Heart left ventricle (tissue), 16 donors: ENCODE measurements around the gene KRTAP5-8. TPM values are rescaled to one million over a fixed set of nuclear protein-coding genes. Genes with fewer than 3 reads are reported as not detected.

Source experiments
- ATAC-seq, 4 donors: fragments of 200-7000 bp; cut with Tn5 transposase; one replicate each; pipeline ENCODE4 v1.9.1; 2020 to 2022; ENCODE audit warnings: moderate library complexity in 4 of 4, mild to moderate bottlenecking in 3 of 4, moderate number of reproducible peaks in 1 of 4
- DNase-seq, 5 donors: peaks; one replicate each; pipeline ENCODE4 v3.0.0-alpha.2; 2020
- H3K27ac ChIP-seq, 12 donors: fragments of 200-600 bp; sonication (generic) in 4 of 12; one replicate each; pipeline versions ENCODE4 v1.5.0 to v1.8.0; 2016 to 2022; ENCODE audit warnings: mild to moderate bottlenecking in 2 of 12
- H3K27me3 ChIP-seq, 9 donors: fragments of 200-600 bp; sonication (generic) in 2 of 9; one replicate each; pipeline versions ENCODE4 v1.5.1 to v1.8.0; 2016 to 2022; ENCODE audit warnings: mild to moderate bottlenecking in 3 of 9
- H3K36me3 ChIP-seq, 9 donors: fragments of 200-600 bp; sonication (generic) in 2 of 9; one replicate each; pipeline versions ENCODE4 v1.5.0 to v1.8.0; 2018 to 2022; ENCODE audit warnings: mild to moderate bottlenecking in 2 of 9
- H3K4me1 ChIP-seq, 12 donors: fragments of 200-600 bp; sonication (generic) in 4 of 12; one replicate each; pipeline versions ENCODE4 v1.5.0 to v1.8.0; 2016 to 2022; ENCODE audit warnings: mild to moderate bottlenecking in 3 of 12
- H3K4me3 ChIP-seq, 12 donors: fragments of 200-600 bp; sonication (generic) in 4 of 12; one replicate each; pipeline versions ENCODE4 v1.5.0 to v1.8.0; 2017 to 2022; ENCODE audit warnings: mild to moderate bottlenecking in 9 of 12, moderate library complexity in 4 of 12
- H3K9me3 ChIP-seq, 12 donors: fragments of 200-600 bp; sonication (generic) in 4 of 12; one replicate each; pipeline versions ENCODE4 v1.5.0 to v1.8.0; 2016 to 2022; ENCODE audit warnings: mild to moderate bottlenecking in 1 of 12
- POLR2A ChIP-seq, 2 donors: fragments of 450-650 bp; IDR thresholded peaks; one replicate each; pipeline ENCODE4 v1.6.1; 2017; ENCODE audit warnings: antibody characterized with exemption in 2 of 2, mild to moderate bottlenecking in 2 of 2, moderate library complexity in 2 of 2
- WGBS, 4 donors: extraction: QIAGEN DNeasy Blood & Tissue Kit in 2 of 4; methylation state at CpG; one replicate each; pipeline versions ENCODE4 v1.1.5 to v1.1.7; 2013 to 2018; 5-methylcytosine and 5-hydroxymethylcytosine counted together
- intact Hi-C, 10 donors: fragments of 100-400 bp; cut with DNase I; formaldehyde crosslinking; loops; one replicate each; pipeline versions ENCODE4 v1.11.1 to v1.14.2; 2022
- polyA plus RNA-seq, 2 donors: library from polyadenylated mRNA; stranded (reverse); fragments of 200-250 nt; gene quantifications; one replicate each; pipeline ENCODE4 v1.2.3, GENCODE V29; 2013
- total RNA-seq, 9 donors: library from RNA; depleted of rRNA in 2 of 9; stranded (reverse); fragments of >200 nt in 2 of 9; fragmentation: NEBNext Ultra II Directional in 3 of 9; extraction: Animal tissue kit (Norgen Biotek cat#: 25700) in 3 of 9; gene quantifications; one replicate each; pipeline versions ENCODE4 v1.1.0 to v1.2.4, GENCODE V29; 2016 to 2023
- TF ChIP-seq, protein P1 (sequence below), 12 donors: fragments of 200-600 bp; sonication (generic) in 4 of 12; IDR thresholded peaks; one replicate each; pipeline versions ENCODE4 v1.5.0 to v1.8.0; 2018 to 2022; ENCODE audit warnings: antibody characterized with exemption in 12 of 12, mild to moderate bottlenecking in 5 of 12
- donor health status: ischemic (EF 13 %, LVEDD 7.1; RV severe dilation, severe dysfunction).
- donor health status: healthy with polysubstance abuse.
- donor health status: DM: no; HTN: yes; CAD: no.
- donor health status: DM: no; HTN: no; CAD: no.
- donor health status: ischemic (EF 25% LVEDD 6.9; RV normal size, moderate dysfunction).
- donor health status: ischemic (EF 25% LVEDD 5.7; RV mildly dilated, moderate dysfunction).
- donor health status: healthy.
- donor health status: DM: yes; HTN: yes; CAD: no.
- donor health status: ischemic (EF 35%, LVEDD 5.7; RV mildly dilated, moderate dysfunction).
- donor health status: nonischemic (EF 11% LVEDD 7.7; RV severe dilation, severe dysfunction).
- donor health status: DM: yes; HTN: yes; CAD: no.
- donor health status: PGD.
- donor health status: ischemic (EF 29% LVEDD 5.4; RV normal size, mild dysfunction).
- donor health status: nonischemic (EF 23%, LVEDD 6.1; RV moderate dilation, normal function).

The KRTAP5-8 gene
- total and polyA plus RNA-seq, 11 donors, result 0.19 TPM; not detected in 10

- Histone ChIP-seq H3K4me3 (no peak overlapping the region), H3K9me3 (no peaks in the 10 kb centered on the region), H3K4me1 (peaks cover 0 to 21% (median 3%) of the 10 kb centered on the region in 12 donors), H3K27ac (no peak overlapping the region), H3K27me3 (no peaks in the 10 kb centered on the region), H3K36me3 (peaks cover 0 to 84% (median 65%) of the 10 kb centered on the region in 9 donors)
- intact Hi-C loops, result no loop called here
- WGBS, 4 donors, result 77 to 85% (median 83%) methylated on average over 6 of the region's 6 CpGs
- DNase-seq (no peak), ATAC-seq (peak in 3 of 4 donors; percentile 36 to 69 (median 40))
- TF ChIP-seq, protein P1, sequence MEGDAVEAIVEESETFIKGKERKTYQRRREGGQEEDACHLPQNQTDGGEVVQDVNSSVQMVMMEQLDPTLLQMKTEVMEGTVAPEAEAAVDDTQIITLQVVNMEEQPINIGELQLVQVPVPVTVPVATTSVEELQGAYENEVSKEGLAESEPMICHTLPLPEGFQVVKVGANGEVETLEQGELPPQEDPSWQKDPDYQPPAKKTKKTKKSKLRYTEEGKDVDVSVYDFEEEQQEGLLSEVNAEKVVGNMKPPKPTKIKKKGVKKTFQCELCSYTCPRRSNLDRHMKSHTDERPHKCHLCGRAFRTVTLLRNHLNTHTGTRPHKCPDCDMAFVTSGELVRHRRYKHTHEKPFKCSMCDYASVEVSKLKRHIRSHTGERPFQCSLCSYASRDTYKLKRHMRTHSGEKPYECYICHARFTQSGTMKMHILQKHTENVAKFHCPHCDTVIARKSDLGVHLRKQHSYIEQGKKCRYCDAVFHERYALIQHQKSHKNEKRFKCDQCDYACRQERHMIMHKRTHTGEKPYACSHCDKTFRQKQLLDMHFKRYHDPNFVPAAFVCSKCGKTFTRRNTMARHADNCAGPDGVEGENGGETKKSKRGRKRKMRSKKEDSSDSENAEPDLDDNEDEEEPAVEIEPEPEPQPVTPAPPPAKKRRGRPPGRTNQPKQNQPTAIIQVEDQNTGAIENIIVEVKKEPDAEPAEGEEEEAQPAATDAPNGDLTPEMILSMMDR (IDR thresholded peaks at IDR 0.05), result no peak
- no peak for TF ChIP-seq POLR2A (IDR thresholded peaks at IDR 0.05)
These were observed 38.3 kb upstream of the KRTAP5-8 start for GRCh38 chr11:71499546-71499945.

DNA sequence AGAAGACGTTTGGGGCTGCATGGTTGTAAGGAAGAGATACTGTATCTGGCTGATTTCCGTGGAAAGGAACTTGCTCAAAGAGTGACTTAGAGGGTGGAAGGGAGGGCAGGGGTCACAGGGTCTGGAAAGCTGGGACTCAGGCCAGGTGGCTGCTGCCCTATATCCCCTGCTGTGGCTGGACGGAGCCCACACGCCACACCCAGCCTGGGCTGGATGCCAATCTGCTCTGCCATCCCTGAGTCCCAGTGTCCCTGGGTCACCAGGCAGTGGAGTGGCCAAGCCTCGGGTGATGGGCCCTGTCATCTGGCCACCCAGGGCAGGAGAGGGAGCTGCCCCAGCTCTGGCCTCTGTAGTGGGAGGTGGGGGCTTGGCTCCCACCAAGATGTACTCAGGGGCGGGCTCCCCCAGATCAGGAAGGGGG is 37.2 kb upstream of the KRTAP5-8 start:
- no peak overlapping the region for H3K27ac ChIP-seq
- TF ChIP-seq, protein P1 (IDR thresholded peaks at IDR 0.05), result no peak
- TF ChIP-seq POLR2A (IDR thresholded peaks at IDR 0.05), result no peak
- peak; percentile 80 to 90 (median 86) for ATAC-seq

GRCh38 chr11:71501071-71501985 is 36.5 kb upstream of the KRTAP5-8 start:
- no peaks in the 10 kb centered on the region for H3K27me3 ChIP-seq
- H3K4me3 ChIP-seq, result no peak overlapping the region
- ATAC-seq (no peak), DNase-seq (no peak)
- TF ChIP-seq, protein P1 (IDR thresholded peaks at IDR 0.05), result no peak
- TF ChIP-seq POLR2A (IDR thresholded peaks at IDR 0.05), result no peak
- intact Hi-C loops, result loop anchor here in 1 of 10 donors (10.0 kb wide), 1 partner anchor 63 kb away; the partner anchor contains the start of gene KRTAP5-10
- peaks cover 0 to 67% (median 47%) of the 10 kb centered on the region in 9 donors for H3K36me3 ChIP-seq
- peaks cover 0 to 2% (median 0%) of the 10 kb centered on the region in 12 donors for H3K9me3 ChIP-seq
- peaks cover 0 to 21% (median 3%) of the 10 kb centered on the region in 12 donors for H3K4me1 ChIP-seq
- no peak overlapping the region for H3K27ac ChIP-seq
- 92 to 95% (median 94%) methylated on average over 29 to 30 of the region's 30 CpGs for WGBS, 4 donors

More for the DNA sequence above, 37.2 kb upstream of the KRTAP5-8 start:
- no peaks in the 10 kb centered on the region for H3K27me3 ChIP-seq
- peaks cover 0 to 74% (median 55%) of the 10 kb centered on the region in 9 donors for H3K36me3 ChIP-seq
- peaks cover 0 to 21% (median 3%) of the 10 kb centered on the region in 12 donors for H3K4me1 ChIP-seq
- intact Hi-C loops, result loop anchor here in 1 of 10 donors (10.0 kb wide), 1 partner anchor 64 kb away; the partner anchor contains the start of gene KRTAP5-10
- H3K9me3 ChIP-seq, result no peaks in the 10 kb centered on the region
- peak in 4 of 5 donors; percentile 50 to 70 (median 53) for DNase-seq
- 34 to 44% (median 42%) methylated on average over 3 to 6 of the region's 6 CpGs for WGBS, 4 donors
- H3K4me3 ChIP-seq, result no peak overlapping the region

- H3K9me3 ChIP-seq, result peaks cover 0 to 9% (median 0%) of the 10 kb centered on the region in 12 donors
- WGBS, 4 donors, result 94 to 97% (median 96%) methylated on average over 10 of the region's 10 CpGs
- no peak overlapping the region for H3K4me3 ChIP-seq
- no peak overlapping the region for H3K27ac ChIP-seq
- no peak for ATAC-seq
- TF ChIP-seq, protein P1 (IDR thresholded peaks at IDR 0.05), result no peak
- no peak for DNase-seq
- intact Hi-C loops, result loop anchor here in 1 of 10 donors (10.0 kb wide), 1 partner anchor 63 kb away; the partner anchor contains the start of gene KRTAP5-10
- H3K36me3 ChIP-seq, result peaks cover 0 to 60% (median 40%) of the 10 kb centered on the region in 9 donors
- H3K27me3 ChIP-seq, result no peaks in the 10 kb centered on the region
- peaks cover 0 to 21% (median 3%) of the 10 kb centered on the region in 12 donors for H3K4me1 ChIP-seq
These were observed 35.8 kb upstream of the KRTAP5-8 start for GRCh38 chr11:71502026-71502425.
